Measurements from ENCODE around the gene FCN1.

DNA sequence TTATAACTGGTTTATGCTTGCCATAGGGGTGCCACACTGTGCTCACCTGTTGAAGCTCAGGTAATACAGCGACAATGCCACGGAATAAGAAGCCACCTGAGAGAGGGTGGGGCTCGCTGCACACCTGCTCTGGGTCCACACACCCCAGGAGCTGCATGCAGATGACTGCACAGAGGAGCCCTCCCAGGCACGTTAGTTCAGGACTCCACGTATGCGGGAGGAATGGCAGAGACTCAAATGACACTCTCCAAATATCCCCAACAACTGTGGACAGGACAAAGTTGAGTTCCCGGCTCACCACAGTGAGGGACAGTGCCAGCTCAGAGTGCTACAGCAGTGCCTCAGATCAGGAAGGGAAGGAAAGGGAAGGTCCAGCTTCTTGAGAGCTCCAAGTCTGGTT lies 5.8 kb upstream of the FCN1 start:
- no peak for TF ChIP-seq CTCF (IDR thresholded peaks at IDR 0.05)
- TF ChIP-seq POLR2A (IDR thresholded peaks at IDR 0.05) = no peak
- TF ChIP-seq EP300 (IDR thresholded peaks at IDR 0.05; ENCODE audit: low read depth) = no peak
- no peak for TF ChIP-seq POLR2AphosphoS5 (IDR thresholded peaks at IDR 0.05)
